Hippocampal formation (tissue), 2 donors: ENCODE data around the gene GPR89A.
"Not testable (repeated sequence)": the region's sequence is repeated elsewhere in the genome, so short reads cannot be mapped to it uniquely, and the experiment has no call there.

Experiments used
- DNase-seq, 2 donors: peaks; one replicate each; lab custom pipeline; 2025; lab: John Stamatoyannopoulos, UW

The GPR89A gene

DNA sequence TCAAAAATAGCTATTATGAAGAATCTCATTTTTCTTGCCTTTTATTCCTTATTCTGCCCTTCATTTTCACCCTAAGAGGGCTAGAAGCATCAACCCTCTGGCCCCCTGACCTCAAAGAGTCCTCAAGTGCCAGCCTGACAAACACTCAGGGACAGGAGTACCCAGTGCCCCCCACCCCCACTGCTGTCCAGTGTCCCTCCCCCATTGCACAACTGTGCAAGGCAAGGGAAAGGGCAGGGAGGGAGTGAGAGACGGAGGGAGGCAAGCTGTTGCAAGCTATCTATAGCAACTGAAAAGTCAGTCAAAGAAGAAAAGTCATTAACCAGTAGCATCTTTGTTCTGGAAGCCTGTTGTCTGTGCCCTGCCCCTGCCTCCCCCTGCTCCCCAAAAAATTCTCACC, 78.3 kb downstream of the GPR89A start:
- DNase-seq, result not testable (repeated sequence)

DNA sequence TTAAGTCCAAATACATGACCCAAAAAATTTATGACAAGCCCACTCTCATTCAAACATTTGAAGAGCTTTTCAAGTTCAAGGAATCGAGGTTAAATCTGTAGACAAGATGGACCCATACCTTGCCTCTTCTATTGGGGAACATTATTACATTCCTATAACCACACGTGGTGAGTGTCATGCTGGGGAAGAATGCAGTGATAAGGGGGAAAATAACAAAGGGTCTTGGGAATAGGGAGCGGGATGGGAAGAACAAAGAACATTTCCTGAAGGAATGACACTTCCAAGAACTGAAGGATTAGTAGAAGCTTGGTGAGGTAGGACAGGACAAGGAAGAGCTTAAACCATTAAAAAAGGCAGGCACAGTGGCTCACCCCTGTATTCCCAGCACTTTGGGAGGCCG, 80.5 kb downstream of the GPR89A start:
- DNase-seq, result no peak

DNA sequence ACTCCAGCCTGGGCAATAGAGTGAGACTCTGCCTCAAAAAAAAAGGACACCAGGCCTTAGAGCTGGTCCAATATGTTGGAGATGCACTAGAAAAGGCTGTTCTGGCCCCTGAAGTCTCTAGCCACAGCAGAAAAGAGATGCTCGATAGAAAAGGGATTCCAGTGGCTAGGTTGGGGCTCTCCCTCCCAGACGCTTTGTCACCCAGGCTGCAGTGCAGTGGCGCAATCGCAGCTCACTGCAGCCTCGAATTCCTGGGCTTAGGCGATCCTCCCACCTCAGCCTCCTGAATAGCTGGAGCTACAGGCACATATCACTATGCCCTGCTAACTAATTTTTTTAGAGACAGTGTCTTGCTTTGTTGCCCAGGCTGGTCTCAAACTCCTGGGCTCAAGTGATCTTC, 81.1 kb downstream of the GPR89A start:
- DNase-seq, result no peak

DNA sequence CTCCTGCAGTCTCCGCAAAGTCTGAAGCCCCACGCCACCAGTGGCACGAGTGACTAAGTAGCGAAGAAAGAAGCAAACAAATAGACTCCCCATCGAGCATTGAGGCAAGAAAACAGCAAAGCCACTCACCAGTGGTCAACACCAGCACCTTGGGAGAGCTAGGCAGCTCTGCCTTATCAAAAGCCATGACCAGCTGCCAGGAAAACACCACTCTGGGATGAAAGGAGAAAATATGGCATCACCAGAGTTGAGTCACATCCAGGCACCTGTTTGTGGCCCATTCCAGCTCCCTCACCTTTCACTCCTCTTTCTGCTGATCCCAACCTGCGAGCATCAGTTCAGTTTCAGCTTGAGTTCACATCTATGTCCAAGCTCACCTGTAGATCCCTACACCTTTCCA, 82.1 kb downstream of the GPR89A start:
- no peak for DNase-seq

DNA sequence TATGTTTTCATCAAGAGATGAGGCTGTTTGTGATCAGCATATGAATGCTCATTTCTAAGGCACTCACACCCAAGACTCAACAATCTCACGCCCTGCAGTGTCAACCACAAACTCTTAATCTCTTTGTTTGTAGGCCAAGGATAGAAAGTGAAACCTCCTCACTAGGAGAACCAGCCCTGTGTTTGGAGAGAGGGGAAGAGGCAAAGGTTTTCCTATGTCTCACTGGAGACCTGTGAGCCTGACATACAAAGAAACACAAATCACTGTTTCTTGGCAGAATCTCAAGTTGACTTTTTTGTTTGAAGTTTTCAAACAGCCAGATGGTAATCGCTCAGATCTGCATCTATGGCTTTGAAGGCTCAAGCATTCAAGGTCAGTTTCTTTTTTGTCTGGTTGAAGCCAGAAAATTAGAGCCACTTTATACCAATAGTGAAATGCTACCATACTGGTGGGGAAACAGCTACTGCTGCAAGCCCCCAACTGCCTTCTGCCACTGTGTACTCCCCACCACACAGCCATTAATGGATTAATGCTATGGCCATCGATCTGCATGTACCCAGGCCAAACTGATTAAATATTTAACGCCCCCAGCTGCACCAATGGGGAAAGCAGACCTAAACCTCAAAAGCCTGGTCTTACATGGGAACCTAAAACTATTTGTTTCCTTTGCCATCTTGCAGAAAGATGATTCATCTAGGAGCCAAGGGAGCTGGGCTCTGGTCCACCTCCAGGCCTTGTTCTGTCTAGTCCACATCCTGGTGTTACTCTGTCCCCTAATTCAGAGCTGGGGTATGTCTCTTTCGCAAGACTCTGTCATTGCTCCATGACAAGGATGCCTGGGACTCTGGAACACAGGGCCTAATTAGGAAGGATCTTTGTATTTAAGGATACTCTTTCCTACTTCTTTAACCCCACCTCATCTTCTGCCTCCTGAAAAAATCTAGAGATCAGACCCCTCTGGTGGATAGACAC, 83.1 kb downstream of the GPR89A start:
- DNase-seq, result no peak

DNA sequence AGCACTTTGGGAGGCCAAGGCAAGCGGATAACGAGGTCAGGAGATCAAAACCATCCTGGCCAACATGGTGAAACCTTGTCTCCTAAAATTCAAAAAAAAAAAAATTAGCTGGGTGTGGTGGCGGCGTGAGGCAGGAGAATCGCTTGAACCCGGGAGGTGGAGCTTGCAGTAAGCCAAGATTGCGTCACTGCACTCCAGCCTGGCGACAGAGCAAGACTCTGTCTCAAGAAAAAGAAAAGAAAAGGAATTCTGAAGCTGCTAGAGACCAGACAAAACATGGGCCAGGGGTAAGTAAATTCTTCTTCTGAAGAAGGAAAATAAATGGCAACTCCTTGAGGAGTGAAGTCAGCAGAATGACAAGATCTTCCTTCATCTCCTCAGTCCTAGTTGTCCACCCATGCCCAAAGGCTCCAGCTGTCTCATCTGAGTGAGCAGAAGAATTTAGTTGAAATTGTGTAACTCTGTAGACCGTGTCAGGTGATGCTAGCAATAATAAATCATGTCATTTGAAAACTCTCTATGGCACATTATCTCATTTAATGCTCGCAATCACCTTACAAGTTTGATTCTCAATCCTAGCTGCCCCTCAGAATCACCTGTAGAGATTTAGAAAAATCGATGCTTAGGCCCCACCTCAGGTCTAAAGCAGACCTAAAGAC, 85.1 kb downstream of the GPR89A start:
- no peak for DNase-seq

DNA sequence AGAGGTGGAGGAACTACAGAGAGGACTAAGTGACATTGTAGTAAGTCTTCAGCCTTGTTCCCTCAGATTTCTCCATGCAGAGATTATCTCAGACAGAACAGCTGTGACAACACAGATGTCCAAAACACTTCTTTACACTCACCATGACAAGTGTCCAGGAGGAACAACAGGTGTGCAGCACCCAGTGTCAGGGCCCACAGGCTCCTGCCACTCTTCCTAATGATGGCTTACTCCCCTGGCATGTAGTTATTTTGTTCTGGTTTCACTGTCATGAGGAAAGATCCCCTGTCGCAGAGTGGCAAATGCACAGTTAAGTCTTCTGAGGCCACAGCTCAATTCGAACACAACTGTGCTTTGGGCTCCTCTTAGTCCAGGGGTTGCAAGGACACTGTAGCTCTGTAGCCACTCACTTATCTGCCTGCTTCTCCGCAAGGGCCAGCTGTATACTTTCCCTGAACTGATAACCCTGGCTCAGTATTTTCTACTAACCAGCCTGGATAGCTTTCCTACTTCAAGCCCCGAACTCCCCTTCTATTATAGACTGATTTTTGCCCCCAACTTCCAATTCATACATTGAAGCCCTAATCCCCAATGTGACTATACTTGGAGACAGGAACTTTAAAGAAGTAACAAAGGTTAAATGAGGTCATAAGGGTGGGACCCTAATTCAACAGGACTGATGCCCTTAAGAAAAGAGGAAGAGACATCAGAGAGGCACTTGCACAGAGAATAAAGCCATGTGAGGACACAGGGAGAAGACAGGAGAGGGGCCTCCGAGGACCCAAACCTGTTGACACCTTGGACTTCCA, 88.2 kb downstream of the GPR89A start:
- DNase-seq, result no peak

DNA sequence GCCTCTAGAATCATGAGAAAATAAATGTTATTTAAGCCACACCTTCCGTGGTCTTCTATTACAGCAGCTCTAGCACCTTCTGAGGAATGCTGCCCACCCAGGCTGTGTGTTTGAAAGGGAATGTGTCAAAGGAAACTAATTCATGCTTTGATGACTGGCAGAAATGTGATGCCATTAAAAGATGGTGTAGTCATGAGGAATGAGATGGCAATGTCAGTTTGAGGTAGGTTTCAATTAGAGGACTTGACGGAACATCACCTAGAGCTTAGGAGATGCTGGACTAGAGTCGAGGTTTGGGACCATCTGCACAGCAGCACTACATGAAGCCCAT, 88.8 kb downstream of the GPR89A start:
- DNase-seq, result no peak

DNA sequence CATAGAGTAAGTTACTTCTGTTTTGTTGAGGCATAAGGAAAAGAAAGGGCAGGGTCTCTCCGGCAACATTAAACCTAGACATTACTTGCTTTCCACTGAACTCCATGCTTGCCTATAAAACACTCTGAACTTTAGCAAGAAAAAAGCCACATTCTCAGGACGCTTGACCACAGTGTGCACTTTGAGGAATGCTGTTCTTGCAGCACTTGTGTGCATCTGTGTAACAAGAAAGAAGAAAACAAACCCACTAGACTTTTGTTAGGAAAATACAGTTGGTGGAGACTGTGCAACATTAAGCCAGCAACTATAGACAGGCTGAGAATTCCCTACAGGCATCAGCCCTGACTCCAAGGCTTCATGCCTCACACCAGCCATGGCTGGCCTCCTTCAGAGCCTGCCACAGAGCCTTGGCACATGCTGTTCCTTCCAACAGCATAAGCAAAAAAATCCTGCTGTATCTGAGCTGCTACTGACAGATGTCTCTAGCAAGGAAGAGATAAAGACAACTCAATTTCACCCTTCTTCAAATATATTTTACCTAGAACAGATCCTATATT, 93.6 kb downstream of the GPR89A start:
- no peak for DNase-seq

DNA sequence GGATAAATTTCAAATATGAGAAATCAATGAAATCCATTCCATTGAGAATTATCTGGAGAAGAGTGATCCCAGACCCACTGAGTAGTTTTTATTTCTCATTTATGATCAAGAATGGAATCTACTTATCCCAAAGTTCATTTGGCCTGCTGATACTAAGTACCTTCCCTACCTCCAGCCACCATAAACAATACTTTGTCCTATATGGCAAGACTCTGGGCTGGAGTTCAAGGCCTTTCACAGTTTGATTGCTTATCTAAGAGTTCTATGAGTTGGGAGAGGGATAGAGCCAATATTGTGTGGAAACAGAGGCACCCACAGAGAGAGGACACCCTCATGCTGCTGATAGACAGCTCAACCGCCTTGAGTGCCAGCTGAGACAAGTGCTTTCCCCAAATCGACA, 94.3 kb downstream of the GPR89A start:
- DNase-seq, result no peak

DNA sequence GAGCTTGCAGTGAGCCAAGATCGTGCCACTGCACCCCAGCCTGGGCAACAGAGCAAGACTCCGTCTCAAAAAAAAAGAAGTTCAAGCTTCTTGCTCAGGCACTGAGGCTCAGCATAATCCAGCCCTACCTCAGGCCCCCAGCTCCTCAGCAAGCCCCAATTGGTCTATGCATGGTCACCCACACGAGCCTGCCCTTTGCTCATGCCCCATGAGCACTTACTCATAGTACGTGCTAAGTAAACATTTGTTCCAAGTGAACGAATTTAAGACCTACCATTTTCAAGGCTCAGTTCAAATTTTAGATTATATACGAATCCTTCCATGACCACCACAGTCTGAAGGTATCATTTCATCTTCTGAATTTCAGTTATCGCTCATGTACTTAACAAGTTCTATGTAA, 95.0 kb downstream of the GPR89A start:
- DNase-seq, result no peak

DNA sequence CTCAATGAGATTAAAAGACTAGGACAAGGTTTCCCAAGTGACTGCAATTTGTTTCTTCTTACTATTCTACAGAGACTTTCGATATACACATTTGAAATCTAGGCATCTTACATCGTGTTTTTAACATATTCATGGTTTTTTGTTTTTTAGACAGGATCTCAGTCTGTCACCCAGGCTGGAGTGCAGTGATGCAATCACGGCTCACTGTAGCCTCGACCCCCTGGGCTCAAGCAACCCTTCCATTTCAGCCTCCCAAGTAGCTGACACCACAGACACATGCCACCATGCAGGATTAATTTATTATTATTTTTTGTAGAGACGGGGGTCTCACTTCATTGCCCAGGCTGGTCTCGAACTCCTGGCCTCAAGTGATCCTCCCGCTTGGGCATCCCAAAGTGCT, 97.8 kb downstream of the GPR89A start:
- DNase-seq, result no peak

DNA sequence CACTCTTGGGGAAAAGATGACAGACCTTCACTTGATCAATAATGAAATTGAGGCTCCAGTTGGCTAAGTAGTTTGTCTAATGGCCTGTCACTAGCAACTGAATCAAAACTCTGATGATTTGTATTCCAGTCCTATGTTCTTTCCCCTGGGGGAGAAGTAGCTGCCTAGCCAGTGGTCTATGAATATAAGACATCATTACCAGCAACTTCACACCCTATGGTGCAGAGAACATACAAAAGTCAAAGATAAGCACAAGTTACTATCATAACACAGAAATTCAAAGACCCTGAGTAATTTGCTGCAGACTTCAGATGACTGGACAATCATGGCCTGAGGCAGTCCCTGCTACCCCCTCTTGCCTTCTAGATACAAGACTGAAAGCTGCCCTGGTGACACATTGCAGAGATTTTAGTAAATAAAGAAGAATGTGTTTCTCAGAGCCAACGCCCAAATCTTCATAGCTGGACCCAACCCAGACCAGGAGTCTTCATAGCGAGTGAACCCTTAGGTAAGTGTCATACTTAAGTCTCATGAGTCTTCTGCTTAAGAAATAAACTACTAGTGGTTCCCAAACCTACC, 98.4 kb downstream of the GPR89A start:
- no peak for DNase-seq

DNA sequence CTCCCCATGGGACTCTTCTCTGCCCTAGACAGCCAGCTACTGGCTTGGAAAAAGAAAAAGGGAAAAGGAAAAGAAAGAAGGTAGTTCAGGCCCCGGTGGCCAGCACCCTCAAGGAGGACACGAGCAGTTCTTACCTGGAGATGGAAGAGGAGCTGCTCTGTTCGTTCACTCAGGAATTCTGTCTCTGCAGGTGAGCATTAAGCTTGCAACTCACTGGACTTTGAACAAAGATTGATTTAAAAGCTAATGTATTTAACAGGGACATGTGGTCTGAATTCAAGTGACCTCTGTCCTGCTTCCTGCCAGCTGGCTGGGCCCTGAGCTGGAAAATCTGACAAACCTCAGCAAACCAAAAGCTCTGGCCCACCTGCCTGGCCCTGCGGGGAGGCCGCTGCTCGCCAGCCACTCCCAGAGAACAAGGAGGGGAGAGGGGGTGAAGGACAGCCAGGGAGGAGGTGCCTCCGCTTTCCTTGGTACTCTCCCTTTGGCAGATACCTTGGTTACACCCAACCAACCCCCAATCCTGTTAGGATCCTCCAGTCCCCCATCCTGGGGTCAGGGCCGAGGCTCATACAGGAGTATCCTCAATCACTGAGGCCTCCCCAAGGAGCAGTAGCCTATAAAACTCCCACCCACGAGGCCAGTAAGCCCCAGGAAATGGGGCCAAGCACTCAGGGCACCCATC, 99.5 kb downstream of the GPR89A start, which contains the start of gene PDZK1:
Gene PDZK1, minus strand, starts transcription at position 186 of the 685 bp plus-strand sequence. CDS start 19,347 bp downstream, outside the sequence.
- no peak for DNase-seq

DNA sequence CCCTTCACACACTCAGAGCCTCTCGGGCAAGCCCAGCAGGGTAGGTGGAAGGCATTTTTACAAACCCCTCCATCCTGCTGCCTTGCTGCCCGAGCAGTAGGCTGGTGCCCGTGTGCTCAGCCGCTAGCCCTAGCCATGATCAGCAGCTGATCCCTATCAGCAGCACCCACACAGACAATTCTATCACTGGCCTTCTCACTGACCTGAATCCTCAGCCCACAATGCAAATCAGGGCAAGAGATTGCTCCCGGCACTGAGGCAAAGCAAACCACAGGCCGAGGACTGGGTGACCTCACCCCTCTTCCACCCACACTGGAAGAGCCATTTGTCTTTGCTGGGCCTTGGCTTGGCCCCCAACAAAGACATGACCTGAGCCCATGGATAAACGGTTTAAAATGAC, 100.3 kb downstream of the GPR89A start:
- DNase-seq, result no peak

DNA sequence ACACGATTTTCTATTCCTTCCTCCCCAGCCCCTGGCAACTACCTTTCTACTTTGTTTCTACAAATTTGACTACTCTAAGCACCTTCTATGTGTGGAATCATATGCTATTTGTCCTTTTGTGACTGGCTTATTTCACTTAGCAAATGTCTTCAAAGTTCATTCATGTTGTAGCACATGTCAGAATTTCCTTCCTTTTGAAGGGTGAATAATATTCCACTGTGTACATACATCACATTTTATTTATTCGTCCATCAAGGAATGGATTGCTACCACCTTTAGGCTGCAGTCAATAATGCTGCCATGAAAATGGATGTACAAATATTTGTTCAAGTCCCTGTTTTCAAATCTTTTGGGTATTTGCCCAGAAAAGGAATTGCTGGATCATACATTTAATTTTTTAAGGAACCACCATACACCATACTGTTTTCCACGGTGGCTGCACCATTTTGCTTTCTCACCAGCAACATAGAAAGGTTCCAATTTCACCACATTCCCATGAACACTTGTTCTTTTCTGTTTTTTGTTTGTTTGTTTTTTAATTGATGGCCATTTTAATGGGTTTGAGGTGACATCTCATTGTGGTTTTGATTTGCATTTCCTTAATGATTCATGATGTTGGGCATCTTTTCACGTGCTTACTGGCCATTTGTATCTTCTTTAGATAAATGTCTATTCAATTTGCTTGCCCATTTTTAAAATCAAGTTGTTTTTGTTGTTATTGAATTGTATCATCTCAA, 102.7 kb downstream of the GPR89A start:
- no peak for DNase-seq

DNA sequence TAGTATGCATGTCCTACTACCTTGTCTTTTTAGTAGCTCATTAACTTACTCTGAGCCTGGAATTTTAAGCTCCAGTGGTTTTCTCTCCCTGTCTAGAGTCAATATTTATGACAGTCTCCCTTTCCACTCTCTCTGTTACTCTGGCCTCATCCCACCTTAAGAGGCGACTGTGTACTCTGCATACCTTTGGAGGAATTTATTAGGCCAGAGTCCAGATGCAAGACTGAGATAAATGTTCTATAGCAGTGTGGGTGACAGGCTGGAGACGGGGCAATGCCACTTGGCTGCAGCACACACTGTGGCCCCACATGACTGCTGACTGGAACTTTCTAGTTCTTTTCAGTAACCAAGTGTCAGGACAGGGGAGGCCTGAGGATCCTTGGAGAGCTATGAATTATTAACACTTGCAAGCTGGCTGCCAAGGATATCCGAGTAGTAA, 103.4 kb downstream of the GPR89A start:
- DNase-seq, result no peak

DNA sequence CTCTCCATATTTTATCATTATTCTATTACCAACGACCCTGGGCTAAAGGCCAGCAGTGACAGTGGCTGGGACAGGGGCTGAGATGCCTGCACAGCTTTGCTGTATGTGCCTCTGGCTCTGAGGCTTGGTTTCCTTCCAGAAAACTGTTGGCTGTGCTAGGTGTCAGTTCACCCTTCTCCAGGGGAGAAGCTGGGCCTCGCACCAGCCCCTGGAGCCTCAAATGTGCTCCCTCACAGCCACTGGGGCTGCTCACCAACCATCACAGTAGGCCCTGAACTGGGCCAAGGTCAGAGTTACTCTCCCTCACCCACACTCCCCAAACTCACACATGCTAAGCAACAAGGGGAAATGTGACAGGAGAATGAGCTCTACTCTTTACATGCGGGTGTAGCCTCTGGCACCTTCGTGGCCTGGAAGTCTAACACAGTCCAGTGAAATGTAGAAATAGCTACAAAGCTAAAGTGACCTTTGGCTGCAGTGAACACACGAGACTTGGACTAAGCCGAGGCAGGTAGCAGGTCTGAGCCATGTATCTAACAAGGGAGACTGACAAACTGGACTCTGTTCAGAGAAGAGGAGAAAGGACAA, 106.8 kb downstream of the GPR89A start:
- DNase-seq, result no peak

DNA sequence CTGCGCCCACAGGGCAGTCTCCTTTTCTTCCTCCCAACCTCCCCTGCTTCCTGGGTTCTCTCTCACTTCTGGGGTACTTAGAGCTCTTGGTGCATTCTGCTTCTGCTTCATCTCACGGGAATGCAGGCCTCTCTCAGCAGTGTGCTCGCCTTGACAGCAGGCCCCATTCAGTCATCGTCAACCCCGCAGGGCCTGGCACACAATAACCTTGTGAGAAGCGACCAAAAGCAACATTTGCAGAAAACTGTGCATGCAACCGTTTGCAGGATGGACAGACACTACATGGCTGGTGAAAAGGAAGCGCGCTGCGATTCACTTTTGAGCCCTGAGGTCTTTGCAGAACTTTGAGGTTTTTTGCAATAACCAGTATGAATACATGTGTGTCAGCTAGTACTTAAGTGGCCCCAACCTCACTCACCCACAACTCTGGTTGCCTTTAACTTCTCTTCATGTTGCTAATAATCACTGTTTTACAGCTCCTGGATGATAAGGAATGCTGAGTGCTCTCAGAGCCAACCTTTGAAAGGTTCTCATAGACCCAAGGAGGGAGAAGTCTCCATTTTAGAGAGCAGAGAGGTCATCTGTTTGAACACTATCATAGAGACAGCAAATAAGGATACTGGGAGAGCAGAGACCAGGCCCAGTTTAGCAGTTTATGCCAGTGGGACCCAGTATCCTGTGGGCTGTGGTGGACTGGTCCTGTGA, 109.0 kb downstream of the GPR89A start:
- no peak for DNase-seq
